Tibial nerve (tissue), 4 donors: ENCODE results near the gene MYO1A. TPM values are rescaled to one million over a fixed set of nuclear protein-coding genes. Genes with fewer than 3 reads are reported as not detected.

Experiments
- DNase-seq, 2 donors: peaks; one replicate each; pipeline ENCODE4 v3.0.0-alpha.2; 2019; ENCODE audit warnings: low spot score in 2 of 2
- H3K27ac ChIP-seq, 4 donors: fragments of 200-600 bp; sonication (generic) in 3 of 4; one replicate each; pipeline ENCODE4 v1.5.1; 2017 to 2019; ENCODE audit warnings: mild to moderate bottlenecking in 1 of 4
- H3K27me3 ChIP-seq, 2 donors: fragments of 200-600 bp; sonication (generic) in 1 of 2; one replicate each; pipeline versions ENCODE4 v1.5.1 to v1.6.0; 2017 to 2019
- H3K36me3 ChIP-seq, 3 donors: fragments of 200-600 bp; sonication (generic); one replicate each; pipeline ENCODE4 v1.5.1; 2018 to 2019
- H3K4me1 ChIP-seq, 4 donors: fragments of 200-600 bp; sonication (generic) in 3 of 4; one replicate each; pipeline ENCODE4 v1.5.1; 2017 to 2019
- H3K4me3 ChIP-seq, 4 donors: fragments of 200-600 bp; sonication (generic) in 3 of 4; one replicate each; pipeline ENCODE4 v1.5.1; 2017 to 2019; ENCODE audit warnings: mild to moderate bottlenecking in 1 of 4, moderate library complexity in 1 of 4
- H3K9me3 ChIP-seq, 4 donors: fragments of 200-600 bp; sonication (generic) in 3 of 4; one replicate each; pipeline ENCODE4 v1.5.1; 2017 to 2019
- CTCF ChIP-seq, 5 experiments: fragments of 200-600 bp in 3 of 5; fragments of 450-650 bp in 2 of 5; sonication (generic) in 3 of 5; IDR thresholded peaks; one replicate each; pipeline ENCODE4 v1.5.1; 2016 to 2019; ENCODE audit warnings: antibody characterized with exemption in 5 of 5, mild to moderate bottlenecking in 3 of 5, moderate library complexity in 2 of 5
- EP300 ChIP-seq, 2 donors: sonication (generic); formaldehyde crosslinking; IDR thresholded peaks; one replicate each; pipeline ENCODE4 v1.6.1; 2017; ENCODE audit warnings: antibody characterized with exemption in 2 of 2, mild to moderate bottlenecking in 1 of 2
- POLR2A ChIP-seq, 2 donors: fragments of 450-650 bp; IDR thresholded peaks; one replicate each; pipeline ENCODE4 v1.6.1; 2017; ENCODE audit warnings: antibody characterized with exemption in 2 of 2, mild to moderate bottlenecking in 2 of 2, moderate library complexity in 2 of 2
- WGBS, 2 donors: methylation state at CpG; one replicate each; pipeline ENCODE4 v1.1.5; 2018; 5-methylcytosine and 5-hydroxymethylcytosine counted together
- total RNA-seq, 4 donors: library from RNA; depleted of rRNA; stranded (reverse); fragments of >200 nt; gene quantifications; one replicate each; pipeline ENCODE4 v1.1.0, GENCODE V29; 2016

MYO1A gene
- total RNA-seq, 4 donors from 2014 or later = 0.30 to 0.59 TPM; not detected in 2

GRCh38 chr12:57092876-57093414 lies 43.0 kb upstream of the MYO1A start:
- DNase-seq = no peak
- WGBS, 2 donors = 58 to 79% methylated on average over 4 of the region's 4 CpGs
- H3K27me3 ChIP-seq = no peaks in the 10 kb centered on the region
- peaks cover 0 to 66% (median 8%) of the 10 kb centered on the region in 3 donors for H3K36me3 ChIP-seq
- peak overlapping the region in 1 of 4 donors; percentile 3 for H3K4me3 ChIP-seq
- peak overlapping the region; percentile 76 to 99 (median 90) for H3K27ac ChIP-seq
- H3K4me1 ChIP-seq = peaks cover 3 to 66% (median 47%) of the 10 kb centered on the region in 4 donors
- H3K9me3 ChIP-seq = no peaks in the 10 kb centered on the region
- no peak for TF ChIP-seq EP300 (IDR thresholded peaks at IDR 0.05)
- TF ChIP-seq POLR2A (IDR thresholded peaks at IDR 0.05) = no peak
- no peak for TF ChIP-seq CTCF (IDR thresholded peaks at IDR 0.05)

- 53 to 64% methylated on average over 5 of the region's 5 CpGs for WGBS, 2 donors
- Histone ChIP-seq H3K4me3 (peak overlapping the region in 1 of 4 donors; percentile 82), H3K4me1 (peaks cover 3 to 66% (median 47%) of the 10 kb centered on the region in 4 donors)
Measured at GRCh38 chr12:57092529-57092862, 42.6 kb upstream of the MYO1A start.

GRCh38 chr12:57091638-57092528 lies 42.0 kb upstream of the MYO1A start:
- 68 to 69% methylated on average over 24 to 25 of the region's 25 CpGs for WGBS, 2 donors
- TF ChIP-seq CTCF (IDR thresholded peaks at IDR 0.05) (no peak), POLR2A (IDR thresholded peaks at IDR 0.05) (no peak), EP300 (IDR thresholded peaks at IDR 0.05) (no peak)
- peak overlapping the region; percentile 81 to 100 (median 99) for H3K27ac ChIP-seq
- H3K4me3 ChIP-seq = peak overlapping the region in 1 of 4 donors; percentile 82
- H3K27me3 ChIP-seq = no peaks in the 10 kb centered on the region
- peaks cover 0 to 56% (median 8%) of the 10 kb centered on the region in 3 donors for H3K36me3 ChIP-seq
- no peak for DNase-seq
- peaks cover 3 to 66% (median 47%) of the 10 kb centered on the region in 4 donors for H3K4me1 ChIP-seq
- H3K9me3 ChIP-seq = no peaks in the 10 kb centered on the region

More at GRCh38 chr12:57092529-57092862, 42.6 kb upstream of the MYO1A start:
- Histone ChIP-seq H3K36me3 (peaks cover 0 to 62% (median 8%) of the 10 kb centered on the region in 3 donors), H3K27me3 (no peaks in the 10 kb centered on the region), H3K27ac (peak overlapping the region; percentile 76 to 99 (median 90)), H3K9me3 (no peaks in the 10 kb centered on the region)
- no peak for DNase-seq
- TF ChIP-seq CTCF (IDR thresholded peaks at IDR 0.05) (no peak), EP300 (IDR thresholded peaks at IDR 0.05) (no peak), POLR2A (IDR thresholded peaks at IDR 0.05) (no peak)

- peak in 3 of 5 experiments; percentile 21 to 40 (median 24) for TF ChIP-seq CTCF (IDR thresholded peaks at IDR 0.05)
- TF ChIP-seq EP300 (IDR thresholded peaks at IDR 0.05) = peak in 1 of 2 donors; percentile 61
- TF ChIP-seq POLR2A (IDR thresholded peaks at IDR 0.05) = peak in 1 of 2 donors; percentile 23
- Histone ChIP-seq H3K4me3 (peak overlapping the region in 3 of 4 donors; percentile 82 to 95 (median 92)), H3K9me3 (no peaks in the 10 kb centered on the region), H3K4me1 (peaks cover 3 to 65% (median 48%) of the 10 kb centered on the region in 4 donors), H3K27ac (peak overlapping the region; percentile 98 to 100 (median 99)), H3K27me3 (no peaks in the 10 kb centered on the region), H3K36me3 (peaks cover 0 to 48% (median 8%) of the 10 kb centered on the region in 3 donors)
- 38 to 39% methylated on average over 22 of the region's 22 CpGs for WGBS, 2 donors
- no peak for DNase-seq
Measured at GRCh38 chr12:57090924-57091637, 41.2 kb upstream of the MYO1A start.
